SK-N-MC (cell line): ENCODE measurements around the gene RBM12.
A peak's percentile ranks its signal among the peaks of the same experiment; 100 is the strongest.

ENCODE experiments used
- DNase-seq: peaks from one replicate; pipeline ENCODE4 v3.0.0-alpha.2; 2011; ENCODE audit warnings: low read depth, low spot score
- H3K27ac ChIP-seq: fragments of 200-600 bp; sonication (generic); 2 replicates; pipeline ENCODE4 v1.5.1; 2016; ENCODE audit warnings: mixed run types
- H3K36me3 ChIP-seq: fragments of 200-600 bp; sonication (generic); 2 replicates; pipeline ENCODE4 v1.6.1; 2017; ENCODE audit warnings: antibody characterized with exemption, low read length, mixed read lengths; ENCODE audit not compliant: insufficient read depth
- H3K4me3 ChIP-seq: fragments of 200-600 bp; sonication (generic); 2 replicates; pipeline ENCODE4 v1.5.1; 2016
- H3K9ac ChIP-seq: fragments of 200-600 bp; sonication (generic); 2 replicates; pipeline ENCODE4 v1.8.0; 2017; ENCODE audit warnings: mixed run types, mixed read lengths; ENCODE audit not compliant: insufficient read length
- H3K9me3 ChIP-seq: fragments of 200-600 bp; sonication (generic); 2 replicates; pipeline ENCODE4 v1.6.1; 2017; ENCODE audit warnings: low read depth, mild to moderate bottlenecking, antibody characterized with exemption, low read length, moderate library complexity, mixed read lengths
- EZH2 ChIP-seq: fragments of 200-600 bp; sonication (generic); IDR thresholded peaks from one replicate; pipeline ENCODE4 v1.6.1; 2017; ENCODE audit warnings: antibody characterized with exemption
- FOXP2 ChIP-seq: optimal IDR thresholded peaks from 2 replicates; pipeline ENCODE3; 2011; ENCODE audit warnings: mild to moderate bottlenecking, moderate library complexity; ENCODE audit not compliant: insufficient read depth; ENCODE audit errors: extremely low read length, control extremely low read depth
- POLR2AphosphoS5 ChIP-seq: IDR thresholded peaks from 2 replicates; pipeline ENCODE4 v1.6.1; 2012; ENCODE audit warnings: mild to moderate bottlenecking, low read depth, low read length, borderline replicate concordance

RBM12 gene

DNA sequence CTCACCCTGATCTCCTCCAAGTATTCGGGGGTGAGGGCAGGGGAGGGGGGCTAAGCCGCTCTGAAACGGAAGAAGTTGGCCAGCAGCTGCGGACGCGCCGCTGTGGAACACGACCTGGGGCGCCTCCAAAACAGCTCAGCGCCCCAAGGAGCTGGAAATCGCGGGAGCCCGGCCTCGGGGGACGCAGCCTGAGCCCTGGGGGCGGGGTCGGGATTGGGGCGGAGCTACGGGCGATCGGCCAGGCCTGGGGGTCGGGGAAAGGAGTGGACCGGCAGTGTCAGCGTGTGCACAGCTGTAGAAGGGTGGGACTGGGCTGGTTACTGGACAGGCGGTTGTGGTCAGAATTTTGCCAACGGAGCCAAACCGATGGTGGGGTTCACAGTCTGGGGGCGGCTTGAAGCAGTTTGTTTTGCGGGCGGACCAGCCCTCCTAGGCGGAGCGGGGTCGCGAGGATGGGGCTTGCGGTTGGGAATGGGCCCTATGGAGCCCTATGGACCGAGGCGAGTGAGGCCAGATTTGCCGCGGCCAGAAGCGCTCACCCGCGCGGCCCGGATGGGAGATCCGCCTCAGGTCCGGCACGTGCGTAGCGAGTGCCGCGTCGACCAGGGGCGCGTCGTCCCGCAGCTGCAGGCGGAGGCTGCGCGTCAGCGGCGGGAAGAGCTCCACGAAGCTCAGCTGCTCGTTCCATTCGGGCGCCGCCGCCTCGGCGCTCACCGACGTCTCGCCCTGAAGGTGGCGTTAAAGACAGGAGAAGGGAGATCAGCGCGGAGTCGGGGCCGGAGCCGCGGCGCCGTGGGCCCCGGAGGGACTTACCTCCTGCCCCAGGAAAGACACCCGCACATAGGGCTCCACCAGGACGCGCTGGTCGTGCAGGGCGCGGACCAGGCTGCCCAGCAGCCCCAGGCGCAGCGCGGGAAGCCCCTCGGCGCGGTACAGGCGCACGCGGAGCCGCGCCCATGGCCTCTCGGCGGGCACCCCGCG, 63.4 kb downstream of the RBM12 start:
- peak overlapping the region; percentile 55 for H3K9ac ChIP-seq
- no peak overlapping the region for H3K27ac ChIP-seq
- no peak for DNase-seq
- H3K4me3 ChIP-seq = peak overlapping the region; percentile 76
- no peaks in the 10 kb centered on the region for H3K9me3 ChIP-seq
- no peak for TF ChIP-seq EZH2
- no peak for TF ChIP-seq FOXP2
- no peak for TF ChIP-seq POLR2AphosphoS5
- H3K36me3 ChIP-seq = no peaks in the 10 kb centered on the region

DNA sequence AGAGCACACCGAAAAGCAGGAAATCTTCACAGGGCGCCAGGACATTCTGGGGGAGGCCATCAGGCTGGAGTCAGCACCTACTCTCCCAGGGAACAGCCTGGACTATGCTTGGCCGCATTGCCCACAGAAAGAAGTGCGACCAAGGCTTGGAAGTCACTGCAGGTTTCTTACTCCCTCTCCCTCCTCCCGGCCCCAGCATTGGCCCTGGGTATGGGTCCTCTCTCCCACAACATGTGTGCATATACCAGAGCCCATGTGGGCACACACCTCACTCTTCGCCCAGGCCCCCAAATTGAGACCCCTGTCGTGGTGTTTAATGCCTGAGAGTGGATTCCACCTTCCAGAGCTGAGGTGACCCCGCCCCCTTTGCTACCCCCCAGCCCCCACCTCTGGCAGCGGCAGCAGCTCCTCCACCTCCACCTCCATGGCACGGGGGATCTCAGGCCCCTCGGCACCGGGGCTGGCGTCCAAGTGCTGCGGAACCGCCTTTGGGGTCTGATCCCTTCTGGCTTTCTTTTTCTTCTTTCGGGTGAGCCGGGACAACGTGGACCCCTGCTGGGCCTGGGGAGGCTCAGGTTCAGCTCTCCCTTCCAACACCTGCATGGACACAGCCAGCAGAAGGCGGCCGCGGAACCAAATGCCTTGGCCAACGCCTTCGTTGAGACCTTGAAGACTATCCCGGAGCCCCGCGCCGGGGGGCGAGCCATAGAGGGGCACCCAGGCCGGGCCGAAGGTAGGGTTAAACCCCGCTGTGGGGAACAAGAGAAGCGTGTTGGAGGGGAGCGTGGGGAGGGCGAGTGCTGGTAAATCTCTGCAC, 64.3 kb downstream of the RBM12 start:
- Histone ChIP-seq H3K4me3 (no peak overlapping the region), H3K36me3 (no peaks in the 10 kb centered on the region), H3K9me3 (no peaks in the 10 kb centered on the region), H3K9ac (no peak overlapping the region), H3K27ac (no peak overlapping the region)
- DNase-seq = no peak
- TF ChIP-seq POLR2AphosphoS5 = no peak
- no peak for TF ChIP-seq EZH2
- no peak for TF ChIP-seq FOXP2

DNA sequence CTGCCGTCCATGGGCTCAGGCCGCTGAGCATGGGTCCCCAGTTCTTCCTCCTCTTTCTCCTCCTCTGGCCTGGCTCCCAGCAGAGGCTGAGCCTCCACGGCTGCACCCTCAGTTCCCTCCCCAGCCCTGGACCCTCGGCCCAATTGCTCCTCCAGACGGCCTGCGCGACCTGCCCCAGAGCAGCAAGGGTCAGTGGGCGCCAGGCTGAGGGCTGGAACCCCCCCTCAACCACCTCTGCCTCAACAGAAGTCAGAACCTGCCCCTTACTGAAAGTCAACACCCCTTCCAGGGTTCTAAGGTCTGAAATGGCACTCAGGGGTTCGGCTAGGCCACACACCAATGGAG, 65.0 kb downstream of the RBM12 start:
- H3K9ac ChIP-seq = no peak overlapping the region
- TF ChIP-seq POLR2AphosphoS5 (no peak), EZH2 (no peak), FOXP2 (no peak)
- no peak overlapping the region for H3K27ac ChIP-seq
- no peaks in the 10 kb centered on the region for H3K9me3 ChIP-seq
- H3K36me3 ChIP-seq = no peaks in the 10 kb centered on the region
- H3K4me3 ChIP-seq = no peak overlapping the region
- no peak for DNase-seq
